Neuronal stem cell (in vitro differentiated cells): ENCODE measurements around the gene CEP350.

Source experiments
- DNase-seq: peaks from one replicate; pipeline ENCODE4 v3.0.0-alpha.2; 2013; ENCODE audit warnings: low spot score
- H2AFZ ChIP-seq: one replicate; pipeline ENCODE4 v1.6.1; 2013; ENCODE audit warnings: mild to moderate bottlenecking, low read length, inconsistent platforms
- H2AK5ac ChIP-seq: 2 replicates; pipeline ENCODE4 v1.6.1; 2013; ENCODE audit warnings: low read depth, mild to moderate bottlenecking, inconsistent platforms, low read length, moderate library complexity, mixed read lengths
- H2BK120ac ChIP-seq: 2 replicates; pipeline ENCODE4 v1.6.1; 2013; ENCODE audit warnings: low read depth, mild to moderate bottlenecking, inconsistent platforms, low read length, moderate library complexity, mixed read lengths
- H2BK12ac ChIP-seq: one replicate; pipeline ENCODE4 v1.6.1; 2013; ENCODE audit warnings: low read length, inconsistent platforms
- H2BK15ac ChIP-seq: 2 replicates; pipeline ENCODE4 v1.6.1; 2013; ENCODE audit warnings: mild to moderate bottlenecking, low read length, inconsistent platforms, mixed read lengths
- H2BK5ac ChIP-seq: one replicate; pipeline ENCODE4 v1.6.1; 2013; ENCODE audit warnings: inconsistent platforms, mild to moderate bottlenecking, low read length, moderate library complexity
- H3K14ac ChIP-seq: one replicate; pipeline ENCODE4 v1.6.1; 2013; ENCODE audit warnings: low read length, inconsistent platforms
- H3K18ac ChIP-seq: 2 replicates; pipeline ENCODE4 v1.6.1; 2013; ENCODE audit warnings: low read length, inconsistent platforms
- H3K23ac ChIP-seq: 2 replicates; pipeline ENCODE4 v1.6.1; 2013; ENCODE audit warnings: low read depth, mild to moderate bottlenecking, mixed read lengths, low read length, inconsistent platforms; ENCODE audit not compliant: poor library complexity
- H3K27ac ChIP-seq: replicated peaks from 3 replicates; pipeline ENCODE4 v1.5.1; 2013; ENCODE audit warnings: low read length, inconsistent platforms
- H3K27me3 ChIP-seq, 3 experiments: 2 replicates each; pipeline ENCODE4 v1.6.1; 2013; ENCODE audit warnings: low read length in 3 of 3, mild to moderate bottlenecking in 2 of 3, inconsistent platforms in 1 of 3, low read depth in 1 of 3, mixed read lengths in 1 of 3, moderate library complexity in 1 of 3; ENCODE audit not compliant: control insufficient read depth in 3 of 3, insufficient read depth in 3 of 3
- H3K36me3 ChIP-seq, 2 donors: replicated peaks in 1 of 2; 2 replicates each; pipeline ENCODE4 v1.6.1; 2013; ENCODE audit warnings: low read length in 2 of 2; ENCODE audit not compliant: control insufficient read depth in 2 of 2, insufficient read depth in 2 of 2
- H3K4ac ChIP-seq: 2 replicates; pipeline ENCODE4 v1.6.1; 2013; ENCODE audit warnings: inconsistent platforms, mild to moderate bottlenecking, low read length, moderate library complexity
- H3K4me1 ChIP-seq, 2 donors: 1 replicate in 1 of 2; 2 replicates in 1 of 2; pipeline ENCODE4 v1.6.1; 2013; ENCODE audit warnings: low read length in 2 of 2, low read depth in 1 of 2; ENCODE audit not compliant: control insufficient read depth in 2 of 2, insufficient read depth in 1 of 2
- H3K4me2 ChIP-seq: one replicate; pipeline ENCODE4 v1.6.1; 2013; ENCODE audit warnings: mild to moderate bottlenecking, low read length, inconsistent platforms; ENCODE audit not compliant: insufficient read depth, poor library complexity, severe bottlenecking
- H3K4me3 ChIP-seq, 2 donors: 2 replicates each; pipeline ENCODE4 v1.5.1; 2013; ENCODE audit warnings: low read length in 2 of 2, mild to moderate bottlenecking in 2 of 2, inconsistent platforms in 1 of 2, moderate library complexity in 1 of 2
- H3K79me1 ChIP-seq: one replicate; pipeline ENCODE4 v1.6.1; 2013; ENCODE audit warnings: low read depth, mild to moderate bottlenecking, inconsistent platforms, low read length, moderate library complexity
- H3K9ac ChIP-seq: one replicate; pipeline ENCODE4 v1.6.1; 2013; ENCODE audit warnings: mild to moderate bottlenecking, low read depth, low read length, inconsistent platforms; ENCODE audit not compliant: poor library complexity
- H3K9me3 ChIP-seq, 2 donors: replicated peaks in 1 of 2; 2 replicates each; pipeline versions ENCODE3 to v1.6.1; 2013; ENCODE audit warnings: low read length in 2 of 2, mild to moderate bottlenecking in 2 of 2, inconsistent platforms in 1 of 2, low read depth in 1 of 2, mixed read lengths in 1 of 2, moderate library complexity in 1 of 2; ENCODE audit not compliant: control insufficient read depth in 2 of 2, insufficient read depth in 1 of 2
- H4K8ac ChIP-seq: one replicate; pipeline ENCODE4 v1.6.1; 2013; ENCODE audit warnings: low read depth, mild to moderate bottlenecking, inconsistent platforms, low read length, moderate library complexity
- H4K91ac ChIP-seq: one replicate; pipeline ENCODE4 v1.6.1; 2013; ENCODE audit warnings: low read length, low read depth, mild to moderate bottlenecking, inconsistent platforms; ENCODE audit not compliant: poor library complexity
- WGBS, 2 donors: extraction: QIAGEN DNeasy Blood & Tissue Kit; methylation state at CpG; one replicate each; pipeline ENCODE4 v1.1.7; 2013; ENCODE audit warnings: missing lambda C conversion rate in 2 of 2, mixed read lengths in 1 of 2; ENCODE audit not compliant: insufficient read length in 2 of 2, insufficient replicate concordance in 1 of 2; ENCODE audit errors: extremely low coverage in 2 of 2; 5-methylcytosine and 5-hydroxymethylcytosine counted together

The CEP350 gene

DNA sequence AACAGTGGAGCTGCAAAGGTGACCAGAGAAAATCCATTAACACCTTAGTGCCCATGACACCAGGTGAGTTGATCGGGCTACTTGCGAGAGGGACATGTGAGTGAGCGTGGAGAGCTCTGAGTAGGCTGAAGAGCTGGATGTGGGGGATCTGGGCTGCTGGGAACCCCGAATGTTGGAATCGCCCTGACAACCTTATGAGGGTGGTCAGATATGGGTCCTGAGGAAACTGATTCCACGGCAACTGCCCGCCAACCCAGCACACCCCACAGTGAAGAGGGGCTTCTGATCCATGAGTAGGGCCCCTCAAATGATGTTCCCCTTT is 199.4 kb downstream of the CEP350 start:
- Histone ChIP-seq H3K4ac (no peak overlapping the region), H3K27me3 (peaks cover 0 to 32% (median 9%) of the 10 kb centered on the region in 3 experiments), H2BK5ac (no peak overlapping the region), H3K18ac (peak overlapping the region; percentile 88), H3K9me3 (no peaks in the 10 kb centered on the region), H2AK5ac (no peak overlapping the region), H3K14ac (no peak overlapping the region), H2BK12ac (no peak overlapping the region), H3K4me1 (peaks cover 0 to 6% of the 10 kb centered on the region in 2 donors), H3K4me3 (peak overlapping the region; percentile 77 to 84), H4K91ac (no peak overlapping the region), H3K4me2 (peak overlapping the region; percentile 77), H2BK120ac (no peak overlapping the region), H3K27ac (peak overlapping the region; percentile 85), H3K36me3 (no peaks in the 10 kb centered on the region), H3K9ac (peak overlapping the region; percentile 85), H3K79me1 (peaks cover 7% of the 10 kb centered on the region), H3K23ac (no peak overlapping the region), H4K8ac (no peak overlapping the region), H2AFZ (peak overlapping the region; percentile 97), H2BK15ac (no peak overlapping the region)
- DNase-seq, result peak; percentile 9
- WGBS, 2 donors, result no CpG with 5 or more reads among the region's 7 CpGs

DNA sequence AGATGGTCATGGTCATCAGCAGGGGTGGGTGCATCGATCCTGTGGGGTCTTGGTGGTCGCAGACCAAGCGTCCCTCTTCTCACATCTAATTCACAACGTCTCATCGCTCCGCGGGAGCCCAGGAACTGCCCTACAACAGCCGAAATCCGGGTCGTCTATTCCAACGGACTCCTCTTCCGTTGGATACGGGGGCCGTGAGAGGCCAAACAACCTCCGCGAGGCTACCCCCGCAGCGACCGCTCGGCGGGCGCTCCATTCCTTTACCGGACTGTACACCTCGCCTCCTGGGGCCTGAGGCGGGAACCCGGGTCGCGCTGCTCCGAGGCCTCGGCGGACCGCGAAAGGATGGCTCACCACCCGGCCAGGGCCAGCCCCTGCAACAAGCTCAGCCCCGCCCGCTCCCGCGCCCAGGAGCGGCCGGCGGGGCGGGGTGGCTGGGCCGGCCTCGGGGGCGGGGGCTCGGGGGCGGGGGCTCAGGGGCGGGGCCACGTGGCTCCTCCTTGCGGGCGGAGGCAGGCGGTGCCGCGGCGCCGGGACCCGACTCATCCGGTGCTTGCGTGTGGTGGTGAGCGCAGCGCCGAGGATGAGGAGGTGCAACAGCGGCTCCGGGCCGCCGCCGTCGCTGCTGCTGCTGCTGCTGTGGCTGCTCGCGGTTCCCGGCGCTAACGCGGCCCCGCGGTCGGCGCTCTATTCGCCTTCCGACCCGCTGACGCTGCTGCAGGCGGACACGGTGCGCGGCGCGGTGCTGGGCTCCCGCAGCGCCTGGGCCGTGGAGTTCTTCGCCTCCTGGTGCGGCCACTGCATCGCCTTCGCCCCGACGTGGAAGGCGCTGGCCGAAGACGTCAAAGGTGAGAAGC is 199.9 kb downstream of the CEP350 start, which contains the start of gene QSOX1:
TSS of gene QSOX1 (plus strand) at position 545 of the 857 bp plus-strand sequence. CDS start at position 584, 39 bp downstream.
- H2AFZ ChIP-seq, result peak within 1 kb of the TSS; percentile 97
- peaks cover 7% of the 10 kb centered on the region for H3K79me1 ChIP-seq
- H3K36me3 ChIP-seq, result no peaks in the 10 kb centered on the region
- no peak within 1 kb of the TSS for H2BK120ac ChIP-seq
- peak within 1 kb of the TSS; percentile 40 for H2BK5ac ChIP-seq
- peak within 1 kb of the TSS; percentile 85 for H3K27ac ChIP-seq
- H3K18ac ChIP-seq, result peak within 1 kb of the TSS; percentile 96
- H3K4me1 ChIP-seq, result peaks cover 0 to 6% of the 10 kb centered on the region in 2 donors
- H4K8ac ChIP-seq, result peak within 1 kb of the TSS; percentile 53
- peak within 1 kb of the TSS; percentile 94 for H3K4me2 ChIP-seq
- DNase-seq, result peak; percentile 81
- no peak within 1 kb of the TSS for H3K4ac ChIP-seq
- H3K27me3 ChIP-seq, result peaks cover 0 to 30% (median 9%) of the 10 kb centered on the region in 3 experiments
- H3K4me3 ChIP-seq, result peak within 1 kb of the TSS; percentile 77 to 96
- peak within 1 kb of the TSS; percentile 96 for H3K9ac ChIP-seq
- H4K91ac ChIP-seq, result no peak within 1 kb of the TSS
- no peaks in the 10 kb centered on the region for H3K9me3 ChIP-seq
- no CpG with 5 or more reads among the region's 100 CpGs for WGBS, 2 donors
- peak within 1 kb of the TSS; percentile 87 for H3K23ac ChIP-seq
- H3K14ac ChIP-seq, result peak within 1 kb of the TSS; percentile 78
- H2BK12ac ChIP-seq, result no peak within 1 kb of the TSS
- H2AK5ac ChIP-seq, result no peak within 1 kb of the TSS
- H2BK15ac ChIP-seq, result no peak within 1 kb of the TSS

DNA sequence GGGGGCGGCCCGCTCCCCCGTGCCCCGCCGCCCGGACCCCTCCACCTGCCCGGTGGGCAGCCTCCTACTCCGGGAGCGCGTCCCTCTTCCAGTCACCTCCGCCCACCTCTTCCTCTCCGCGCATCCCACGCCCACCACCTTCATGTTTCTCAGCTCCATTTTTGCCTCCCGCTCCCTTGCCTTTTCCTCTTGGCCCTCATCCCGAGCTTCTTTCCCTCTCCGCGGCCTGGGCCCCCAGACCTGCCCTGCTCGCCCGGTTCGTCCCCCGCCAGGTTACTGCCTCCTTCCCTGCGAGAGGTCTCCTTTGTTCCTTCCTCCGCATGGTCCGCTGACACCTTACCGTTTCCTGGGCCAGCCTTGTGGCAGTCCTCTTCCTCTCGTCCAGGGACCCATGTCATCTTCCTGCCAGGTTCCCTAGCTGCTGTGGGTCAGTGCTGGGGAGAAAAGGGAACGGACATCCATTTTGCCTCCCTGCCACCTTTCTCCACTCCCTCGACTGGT is 200.6 kb downstream of the CEP350 start:
- peak overlapping the region; percentile 53 for H4K8ac ChIP-seq
- H3K18ac ChIP-seq, result peak overlapping the region; percentile 88
- no peak overlapping the region for H2AK5ac ChIP-seq
- peak overlapping the region; percentile 40 for H2BK5ac ChIP-seq
- H2BK15ac ChIP-seq, result no peak overlapping the region
- peak overlapping the region; percentile 96 for H3K9ac ChIP-seq
- H3K9me3 ChIP-seq, result no peaks in the 10 kb centered on the region
- H3K27ac ChIP-seq, result no peak overlapping the region
- no CpG with 5 or more reads among the region's 29 CpGs for WGBS, 2 donors
- H3K4me1 ChIP-seq, result peaks cover 0 to 6% of the 10 kb centered on the region in 2 donors
- H2BK120ac ChIP-seq, result no peak overlapping the region
- peak overlapping the region; percentile 97 for H2AFZ ChIP-seq
- H3K4ac ChIP-seq, result no peak overlapping the region
- peak overlapping the region; percentile 94 for H3K4me2 ChIP-seq
- H3K4me3 ChIP-seq, result peak overlapping the region; percentile 77 to 96
- H2BK12ac ChIP-seq, result no peak overlapping the region
- peaks cover 7% of the 10 kb centered on the region for H3K79me1 ChIP-seq
- H3K14ac ChIP-seq, result peak overlapping the region; percentile 10
- DNase-seq, result no peak
- H3K36me3 ChIP-seq, result no peaks in the 10 kb centered on the region
- H4K91ac ChIP-seq, result no peak overlapping the region
- peak overlapping the region; percentile 87 for H3K23ac ChIP-seq
- H3K27me3 ChIP-seq, result peaks cover 0 to 27% (median 9%) of the 10 kb centered on the region in 3 experiments

DNA sequence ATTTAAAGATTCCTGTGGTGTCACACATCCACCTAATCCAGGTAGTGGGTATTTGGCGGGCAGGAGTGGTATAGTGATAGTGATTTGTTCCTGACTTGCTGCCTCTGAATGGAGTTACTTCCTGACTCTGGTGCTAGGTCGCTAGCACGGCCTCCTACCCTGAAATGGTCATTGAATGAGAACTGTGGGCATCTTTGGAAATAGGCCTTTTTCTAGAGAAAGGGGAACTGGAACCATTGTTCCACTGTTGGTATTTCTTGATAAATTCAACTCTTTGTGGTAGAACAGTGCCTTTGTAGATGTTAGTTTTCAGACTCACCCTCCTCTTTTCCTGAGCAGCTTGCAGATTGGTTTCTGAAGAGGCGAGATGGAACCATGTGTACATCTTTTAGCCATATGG is 201.6 kb downstream of the CEP350 start:
- Histone ChIP-seq H3K9me3 (no peaks in the 10 kb centered on the region), H2BK12ac (no peak overlapping the region), H3K4me1 (peaks cover 0 to 6% of the 10 kb centered on the region in 2 donors), H3K9ac (no peak overlapping the region), H3K18ac (no peak overlapping the region), H2BK15ac (no peak overlapping the region), H2BK120ac (no peak overlapping the region), H2BK5ac (no peak overlapping the region), H3K4ac (no peak overlapping the region), H3K14ac (no peak overlapping the region), H2AK5ac (no peak overlapping the region), H3K27ac (no peak overlapping the region), H4K91ac (no peak overlapping the region), H3K36me3 (no peaks in the 10 kb centered on the region), H2AFZ (no peak overlapping the region), H3K79me1 (peaks cover 7% of the 10 kb centered on the region), H3K23ac (no peak overlapping the region), H4K8ac (no peak overlapping the region), H3K27me3 (peaks cover 0 to 17% (median 9%) of the 10 kb centered on the region in 3 experiments), H3K4me3 (no peak overlapping the region), H3K4me2 (no peak overlapping the region)
- DNase-seq, result no peak
- WGBS, 2 donors, result no CpG with 5 or more reads among the region's 4 CpGs
